GM18511 (cell line): Measurements from ENCODE around the gene CPSF4.

ENCODE experiments used
- ATAC-seq: cut with Tn5 transposase; IDR thresholded peaks from one replicate; pipeline ENCODE4 v1.9.1; 2021; ENCODE audit warnings: mild to moderate bottlenecking, moderate library complexity; ENCODE audit not compliant: unreplicated experiment

Gene CPSF4

GRCh38 chr7:99447943-99448342, 9.2 kb downstream of the CPSF4 start:
- no peak for ATAC-seq

GRCh38 chr7:99448855-99449254, 10.1 kb downstream of the CPSF4 start:
- ATAC-seq, result no peak

GRCh38 chr7:99449326-99449725, 10.6 kb downstream of the CPSF4 start:
- no peak for ATAC-seq

GRCh38 chr7:99451936-99452335, 13.2 kb downstream of the CPSF4 start:
- no peak for ATAC-seq

- ATAC-seq, result no peak
These were observed 13.8 kb downstream of the CPSF4 start for GRCh38 chr7:99452541-99452940.

- no peak for ATAC-seq
These were observed 14.4 kb downstream of the CPSF4 start for GRCh38 chr7:99453105-99453504.

- no peak for ATAC-seq
These were observed 17.1 kb downstream of the CPSF4 start for GRCh38 chr7:99455874-99456273.

- ATAC-seq, result no peak
These were observed 17.5 kb downstream of the CPSF4 start for GRCh38 chr7:99456288-99456687.

GRCh38 chr7:99457050-99457649, 18.4 kb downstream of the CPSF4 start:
- no peak for ATAC-seq

GRCh38 chr7:99457650-99458493, 19.1 kb downstream of the CPSF4 start:
- no peak for ATAC-seq

- no peak for ATAC-seq
These were observed 20.3 kb downstream of the CPSF4 start for GRCh38 chr7:99459087-99459486.

GRCh38 chr7:99460651-99461050, 21.9 kb downstream of the CPSF4 start:
- no peak for ATAC-seq

GRCh38 chr7:99461221-99461620, 22.5 kb downstream of the CPSF4 start:
- ATAC-seq, result no peak

- no peak for ATAC-seq
These were observed 26.7 kb downstream of the CPSF4 start for GRCh38 chr7:99465421-99465768.

- ATAC-seq, result no peak
These were observed 29.7 kb downstream of the CPSF4 start for GRCh38 chr7:99468336-99468918.

- ATAC-seq, result no peak
These were observed 30.8 kb downstream of the CPSF4 start for GRCh38 chr7:99469381-99470065.

GRCh38 chr7:99472561-99473314, 34.0 kb downstream of the CPSF4 start, which contains the start of gene ZNF789:
Gene ZNF789 (plus strand): TSS chr7:99472890. CDS start chr7:99476457, 3,567 bp downstream.
- peak; percentile 96 for ATAC-seq

- ATAC-seq, result peak; percentile 7
These were observed 34.5 kb downstream of the CPSF4 start for GRCh38 chr7:99473315-99473596.

- ATAC-seq, result no peak
These were observed 37.4 kb downstream of the CPSF4 start for GRCh38 chr7:99476107-99476506.

- no peak for ATAC-seq
These were observed 40.0 kb downstream of the CPSF4 start for GRCh38 chr7:99478464-99479440.
